Subcutaneous preadipocyte (primary cell): ENCODE results near the gene ZNF320. TPM values are rescaled to one million over a fixed set of nuclear protein-coding genes. Genes with fewer than 3 reads are reported as not detected.
A peak's percentile ranks its signal among the peaks of the same experiment; 100 is the strongest.

Source experiments
- small RNA-seq: library from RNA; depleted of rRNA; stranded (forward); fragments of <200 nt; gene quantifications from one replicate; pipeline ENCODE3, GENCODE V24; 2012
- total RNA-seq: library from RNA; depleted of rRNA; stranded (reverse); fragments of >200 nt; gene quantifications from 2 replicates; pipeline ENCODE4 v1.2.3, GENCODE V29; 2012

ZNF320 gene
- 9.4 and 11.8 TPM in 2 replicates for total RNA-seq

GRCh38 chr19:52897138-52897935, at the start of gene ZNF320:
ZNF320 (minus strand) TSS chr19:52897635; CDS start chr19:52890255, 7,380 bp downstream.

GRCh38 chr19:52922841-52923777, 25.7 kb upstream of the ZNF320 start, which contains the start of gene ZNF888:
ZNF888 (minus strand) TSS chr19:52923428; CDS start chr19:52917873, 5,555 bp downstream.

GRCh38 chr19:52857378-52858191, 39.9 kb downstream of the ZNF320 start, which contains the start of gene ZNF468:
ZNF468 (minus strand) TSS chr19:52857619; CDS start chr19:52854272, 3,347 bp downstream.

Small RNAs within 50 kb of the gene (small RNA-seq; reads per million reads assigned to genes)
- gene ZNF320, result 1.2 reads per million, percentile 65 among the genes with 10 or more reads in this experiment

Other genes starting within 250 kb of the ZNF320 start
- 8.1 and 11.3 TPM in 2 replicates for gene ZNF611, start 162.6 kb downstream of the ZNF320 start, total RNA-seq
- 3.7 and 5.9 TPM in 2 replicates for gene ZNF600, start 110.8 kb downstream of the ZNF320 start, total RNA-seq
- gene ZNF28, start 76.0 kb downstream of the ZNF320 start, total RNA-seq, result 10.7 and 13.7 TPM in 2 replicates
- 11.4 and 16.8 TPM in 2 replicates for gene ZNF468, start 40.0 kb downstream of the ZNF320 start, total RNA-seq
- 2.6 and 3.3 TPM in 2 replicates for gene ZNF888, start 25.8 kb upstream of the ZNF320 start, total RNA-seq
- gene ZNF816, start 65.2 kb upstream of the ZNF320 start, total RNA-seq, result 6.6 and 7.3 TPM in 2 replicates
- gene ERVV-1, start 116.3 kb upstream of the ZNF320 start, total RNA-seq, result not detected in 2 replicates
- not detected in 2 replicates for gene ERVV-2, start 147.1 kb upstream of the ZNF320 start, total RNA-seq
- 27.6 and 39.5 TPM in 2 replicates for gene ZNF160, start 205.8 kb upstream of the ZNF320 start, total RNA-seq
- gene ZNF415, start 235.3 kb upstream of the ZNF320 start, total RNA-seq, result 2.2 and 3.7 TPM in 2 replicates